Limb (tissue), 2 donors: ENCODE results near the gene HIP1.
"Not testable (repeated sequence)": the region's sequence is repeated elsewhere in the genome, so short reads cannot be mapped to it uniquely, and the experiment has no call there.

ENCODE experiments used
- DNase-seq, 2 donors: peaks; one replicate each; pipeline ENCODE4 v3.0.0-alpha.2; 2016; ENCODE audit errors: extremely low spot score in 2 of 2

Gene HIP1

GRCh38 chr7:75616421-75617167 is 122.1 kb downstream of the HIP1 start:
- no peak for DNase-seq

GRCh38 chr7:75614401-75614800 is 124.3 kb downstream of the HIP1 start:
- DNase-seq, result no peak

- DNase-seq, result no peak
These were observed 125.4 kb downstream of the HIP1 start for GRCh38 chr7:75613351-75613750.

- peak in 1 of 2 donors; percentile 45 for DNase-seq
These were observed 127.1 kb downstream of the HIP1 start for GRCh38 chr7:75611557-75612178.

- not testable (repeated sequence) for DNase-seq
These were observed 129.3 kb downstream of the HIP1 start for GRCh38 chr7:75609416-75609815.

GRCh38 chr7:75608451-75609122 is 130.2 kb downstream of the HIP1 start:
- peak in 1 of 2 donors; percentile 18 for DNase-seq

GRCh38 chr7:75604408-75604807 is 134.3 kb downstream of the HIP1 start:
- DNase-seq, result no peak

- not testable (repeated sequence) for DNase-seq
These were observed 135.9 kb downstream of the HIP1 start for GRCh38 chr7:75602831-75603230.

- DNase-seq, result no peak
These were observed 137.2 kb downstream of the HIP1 start for GRCh38 chr7:75601539-75601938.

GRCh38 chr7:75600748-75601147 is 138.0 kb downstream of the HIP1 start:
- DNase-seq, result not testable (repeated sequence)

- DNase-seq, result peak; percentile 35 to 77
These were observed 139.4 kb downstream of the HIP1 start for GRCh38 chr7:75599244-75599781.

- DNase-seq, result no peak
These were observed 141.8 kb downstream of the HIP1 start for GRCh38 chr7:75596727-75597614.

- DNase-seq, result no peak
These were observed 143.0 kb downstream of the HIP1 start for GRCh38 chr7:75595766-75596165.

GRCh38 chr7:75593500-75594184 is 145.1 kb downstream of the HIP1 start:
- not testable (repeated sequence) for DNase-seq

- DNase-seq, result no peak
These were observed 147.1 kb downstream of the HIP1 start for GRCh38 chr7:75591467-75592255.

GRCh38 chr7:75590373-75591005 is 148.3 kb downstream of the HIP1 start:
- DNase-seq, result no peak

GRCh38 chr7:75584354-75584753 is 154.4 kb downstream of the HIP1 start:
- DNase-seq, result no peak

- DNase-seq, result no peak
These were observed 155.5 kb downstream of the HIP1 start for GRCh38 chr7:75583255-75583654.

GRCh38 chr7:75579899-75580298 is 158.8 kb downstream of the HIP1 start:
- DNase-seq, result no peak
